ENCODE measurements around the gene ENOX1. TPM values are rescaled to one million over a fixed set of nuclear protein-coding genes. Genes with fewer than 3 reads are reported as not detected.

The ENOX1 gene
- total RNA-seq, 1 donor from 2014 or later, result 2.0 TPM

GRCh38 chr13:43737392-43737923 is 49.3 kb downstream of the ENOX1 start:
- Mint-ChIP-seq H3K27me3 (ENCODE audit: low read depth) (no peaks in the 10 kb centered on the region), H3K9me3 (ENCODE audit: low read depth) (no peaks in the 10 kb centered on the region), H3K4me3 (ENCODE audit: unreplicated experiment) (no peak overlapping the region), H3K27ac (ENCODE audit: unreplicated experiment) (no peak overlapping the region), H3K4me1 (ENCODE audit: low read depth) (no peaks in the 10 kb centered on the region), H3K36me3 (ENCODE audit: low read depth) (no peaks in the 10 kb centered on the region)
- TF ChIP-seq CTCF (IDR thresholded peaks at IDR 0.05), result no peak
- no peak for DNase-seq (ENCODE audit: low spot score)

- peaks cover 11% of the 10 kb centered on the region for H3K4me1 Mint-ChIP-seq (ENCODE audit: low read depth)
- no peak for TF ChIP-seq CTCF (IDR thresholded peaks at IDR 0.05)
- H3K4me3 Mint-ChIP-seq (ENCODE audit: unreplicated experiment), result no peak overlapping the region
- no peak for DNase-seq (ENCODE audit: low spot score)
- H3K36me3 Mint-ChIP-seq (ENCODE audit: low read depth), result no peaks in the 10 kb centered on the region
- H3K27ac Mint-ChIP-seq (ENCODE audit: unreplicated experiment), result no peak overlapping the region
- H3K27me3 Mint-ChIP-seq (ENCODE audit: low read depth), result no peaks in the 10 kb centered on the region
- H3K9me3 Mint-ChIP-seq (ENCODE audit: low read depth), result no peaks in the 10 kb centered on the region
These were observed 54.0 kb downstream of the ENOX1 start for GRCh38 chr13:43732726-43733125.

- H3K9me3 Mint-ChIP-seq (ENCODE audit: low read depth), result no peaks in the 10 kb centered on the region
- H3K4me3 Mint-ChIP-seq (ENCODE audit: unreplicated experiment), result no peak overlapping the region
- DNase-seq (ENCODE audit: low spot score), result no peak
- H3K27ac Mint-ChIP-seq (ENCODE audit: unreplicated experiment), result no peak overlapping the region
- H3K36me3 Mint-ChIP-seq (ENCODE audit: low read depth), result no peaks in the 10 kb centered on the region
- no peak for TF ChIP-seq CTCF (IDR thresholded peaks at IDR 0.05)
- H3K4me1 Mint-ChIP-seq (ENCODE audit: low read depth), result peaks cover 11% of the 10 kb centered on the region
- H3K27me3 Mint-ChIP-seq (ENCODE audit: low read depth), result no peaks in the 10 kb centered on the region
These were observed 55.5 kb downstream of the ENOX1 start for GRCh38 chr13:43731296-43731695.

GRCh38 chr13:43730642-43731041 is 56.1 kb downstream of the ENOX1 start:
- no peaks in the 10 kb centered on the region for H3K9me3 Mint-ChIP-seq (ENCODE audit: low read depth)
- peaks cover 11% of the 10 kb centered on the region for H3K4me1 Mint-ChIP-seq (ENCODE audit: low read depth)
- H3K27me3 Mint-ChIP-seq (ENCODE audit: low read depth), result no peaks in the 10 kb centered on the region
- H3K36me3 Mint-ChIP-seq (ENCODE audit: low read depth), result no peaks in the 10 kb centered on the region
- no peak overlapping the region for H3K4me3 Mint-ChIP-seq (ENCODE audit: unreplicated experiment)
- DNase-seq (ENCODE audit: low spot score), result no peak
- TF ChIP-seq CTCF (IDR thresholded peaks at IDR 0.05), result no peak
- no peak overlapping the region for H3K27ac Mint-ChIP-seq (ENCODE audit: unreplicated experiment)

GRCh38 chr13:43728421-43728820 is 58.4 kb downstream of the ENOX1 start:
- Mint-ChIP-seq H3K9me3 (ENCODE audit: low read depth) (no peaks in the 10 kb centered on the region), H3K27ac (ENCODE audit: unreplicated experiment) (no peak overlapping the region), H3K4me3 (ENCODE audit: unreplicated experiment) (no peak overlapping the region), H3K27me3 (ENCODE audit: low read depth) (no peaks in the 10 kb centered on the region), H3K36me3 (ENCODE audit: low read depth) (no peaks in the 10 kb centered on the region), H3K4me1 (ENCODE audit: low read depth) (peaks cover 11% of the 10 kb centered on the region)
- no peak for DNase-seq (ENCODE audit: low spot score)
- TF ChIP-seq CTCF (IDR thresholded peaks at IDR 0.05), result no peak
